HG03139 (cell line): Measurements from ENCODE around the gene DTD2.

Experiments used
- ATAC-seq: cut with Tn5 transposase; IDR thresholded peaks from one replicate; pipeline ENCODE4 v1.9.1; 2021; ENCODE audit not compliant: unreplicated experiment

Gene DTD2

GRCh38 chr14:31408421-31408820 is 48.9 kb downstream of the DTD2 start:
- ATAC-seq, result no peak

GRCh38 chr14:31405599-31406232 is 51.6 kb downstream of the DTD2 start:
- ATAC-seq, result no peak

DNA sequence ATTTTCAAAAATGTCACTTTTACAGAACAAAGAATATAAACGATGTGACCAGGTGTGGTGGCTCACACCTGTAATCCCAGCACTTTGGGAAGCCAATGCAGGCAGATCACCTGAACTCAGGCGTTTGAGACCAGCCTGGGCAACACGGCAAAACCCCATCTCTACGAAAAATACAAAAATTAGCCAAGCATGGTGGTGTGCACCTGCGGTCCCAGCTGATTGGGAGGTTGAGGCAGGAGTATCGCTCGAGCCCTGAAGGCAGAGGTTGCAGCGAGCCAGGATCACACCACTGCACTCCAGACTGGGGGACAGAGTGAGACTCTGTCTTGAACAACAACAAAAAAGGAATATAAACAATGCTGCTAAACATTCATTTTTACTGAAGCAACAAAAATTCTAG is 52.2 kb downstream of the DTD2 start:
- ATAC-seq, result no peak

GRCh38 chr14:31403707-31404106 is 53.6 kb downstream of the DTD2 start:
- no peak for ATAC-seq

- ATAC-seq, result no peak
Measured at GRCh38 chr14:31402764-31403439, 54.4 kb downstream of the DTD2 start.

DNA sequence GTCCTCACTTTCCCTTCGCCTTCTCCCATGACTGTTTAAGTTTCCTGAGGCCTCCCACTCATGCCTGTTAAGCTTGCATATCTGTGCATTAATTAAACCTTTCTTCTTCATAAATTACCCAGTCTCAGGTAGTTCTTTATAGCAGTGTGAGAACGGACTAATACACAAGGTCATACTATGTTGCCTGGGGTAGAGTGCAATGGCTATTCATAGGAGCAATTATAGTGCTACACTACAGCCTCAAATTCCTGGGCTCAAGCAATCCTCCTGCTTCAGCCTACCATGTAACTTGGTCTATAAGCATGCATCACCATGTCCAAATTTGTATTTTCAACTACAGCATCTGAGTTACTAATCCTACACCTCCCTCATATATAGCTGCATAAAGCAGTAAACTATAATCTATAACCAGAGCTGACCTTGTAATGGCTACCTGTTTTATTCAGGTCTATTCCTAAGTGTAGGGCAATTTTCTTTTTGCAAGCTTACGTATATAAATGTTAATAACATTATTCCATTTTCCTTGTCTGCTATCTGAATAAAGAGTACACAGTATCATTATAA is 55.9 kb downstream of the DTD2 start:
- ATAC-seq, result no peak

DNA sequence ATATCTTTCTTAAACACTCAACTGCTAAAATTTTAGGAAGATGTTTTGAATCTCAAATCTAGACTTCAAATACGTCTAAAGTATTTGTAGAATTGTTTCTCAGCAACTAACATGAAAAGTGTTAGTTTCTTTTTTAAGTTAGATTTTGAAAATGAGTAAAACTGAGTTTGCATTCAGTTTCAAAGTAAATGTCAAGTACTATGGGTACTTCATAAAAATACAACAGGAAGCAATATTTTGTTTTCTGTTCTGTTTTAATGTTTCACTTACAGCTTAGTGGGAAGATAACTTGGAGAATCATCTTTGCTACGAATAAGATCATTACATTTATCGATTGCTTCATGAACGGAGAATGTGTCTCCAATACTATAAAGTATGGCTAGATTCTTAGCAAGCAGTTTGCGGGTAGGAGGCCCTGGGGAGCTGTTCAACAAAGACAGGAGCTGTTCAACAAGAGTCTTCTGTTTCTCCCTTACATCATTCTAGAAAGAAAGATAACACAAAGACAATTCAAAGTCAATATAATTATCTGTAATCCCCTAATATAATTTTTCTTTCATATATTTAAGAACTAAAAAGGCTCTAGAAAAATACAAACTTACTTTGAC is 57.2 kb downstream of the DTD2 start:
- ATAC-seq, result no peak
